Activated naive CD8-positive, alpha-beta T cell (primary cell): Measurements from ENCODE around the gene ZNF608.

Source experiments
- H3K27ac Mint-ChIP-seq: one replicate; pipeline ENCODE4 v1.8.0; 2021; ENCODE audit warnings: mixed read lengths
- H3K27me3 Mint-ChIP-seq: one replicate; pipeline ENCODE4 v1.8.0; 2021; ENCODE audit warnings: mixed read lengths
- H3K36me3 Mint-ChIP-seq: one replicate; pipeline ENCODE4 v1.8.0; 2021; ENCODE audit warnings: mixed read lengths
- H3K4me1 Mint-ChIP-seq: one replicate; pipeline ENCODE4 v1.8.0; 2021; ENCODE audit warnings: low read depth, mixed read lengths
- H3K4me3 Mint-ChIP-seq: one replicate; pipeline ENCODE4 v1.8.0; 2021; ENCODE audit warnings: mild to moderate bottlenecking, mixed read lengths
- H3K9me3 Mint-ChIP-seq: one replicate; pipeline ENCODE4 v1.8.0; 2021; ENCODE audit warnings: low read depth, mixed read lengths

The ZNF608 gene, protein sequence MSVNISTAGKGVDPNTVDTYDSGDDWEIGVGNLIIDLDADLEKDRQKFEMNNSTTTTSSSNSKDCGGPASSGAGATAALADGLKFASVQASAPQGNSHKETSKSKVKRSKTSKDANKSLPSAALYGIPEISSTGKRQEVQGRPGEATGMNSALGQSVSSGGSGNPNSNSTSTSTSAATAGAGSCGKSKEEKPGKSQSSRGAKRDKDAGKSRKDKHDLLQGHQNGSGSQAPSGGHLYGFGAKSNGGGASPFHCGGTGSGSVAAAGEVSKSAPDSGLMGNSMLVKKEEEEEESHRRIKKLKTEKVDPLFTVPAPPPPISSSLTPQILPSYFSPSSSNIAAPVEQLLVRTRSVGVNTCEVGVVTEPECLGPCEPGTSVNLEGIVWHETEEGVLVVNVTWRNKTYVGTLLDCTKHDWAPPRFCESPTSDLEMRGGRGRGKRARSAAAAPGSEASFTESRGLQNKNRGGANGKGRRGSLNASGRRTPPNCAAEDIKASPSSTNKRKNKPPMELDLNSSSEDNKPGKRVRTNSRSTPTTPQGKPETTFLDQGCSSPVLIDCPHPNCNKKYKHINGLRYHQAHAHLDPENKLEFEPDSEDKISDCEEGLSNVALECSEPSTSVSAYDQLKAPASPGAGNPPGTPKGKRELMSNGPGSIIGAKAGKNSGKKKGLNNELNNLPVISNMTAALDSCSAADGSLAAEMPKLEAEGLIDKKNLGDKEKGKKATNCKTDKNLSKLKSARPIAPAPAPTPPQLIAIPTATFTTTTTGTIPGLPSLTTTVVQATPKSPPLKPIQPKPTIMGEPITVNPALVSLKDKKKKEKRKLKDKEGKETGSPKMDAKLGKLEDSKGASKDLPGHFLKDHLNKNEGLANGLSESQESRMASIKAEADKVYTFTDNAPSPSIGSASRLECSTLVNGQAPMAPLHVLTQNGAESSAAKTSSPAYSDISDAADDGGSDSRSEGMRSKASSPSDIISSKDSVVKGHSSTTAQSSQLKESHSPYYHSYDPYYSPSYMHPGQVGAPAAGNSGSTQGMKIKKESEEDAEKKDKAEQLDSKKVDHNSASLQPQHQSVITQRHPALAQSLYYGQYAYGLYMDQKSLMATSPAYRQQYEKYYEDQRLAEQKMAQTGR (N-terminal part only)

DNA sequence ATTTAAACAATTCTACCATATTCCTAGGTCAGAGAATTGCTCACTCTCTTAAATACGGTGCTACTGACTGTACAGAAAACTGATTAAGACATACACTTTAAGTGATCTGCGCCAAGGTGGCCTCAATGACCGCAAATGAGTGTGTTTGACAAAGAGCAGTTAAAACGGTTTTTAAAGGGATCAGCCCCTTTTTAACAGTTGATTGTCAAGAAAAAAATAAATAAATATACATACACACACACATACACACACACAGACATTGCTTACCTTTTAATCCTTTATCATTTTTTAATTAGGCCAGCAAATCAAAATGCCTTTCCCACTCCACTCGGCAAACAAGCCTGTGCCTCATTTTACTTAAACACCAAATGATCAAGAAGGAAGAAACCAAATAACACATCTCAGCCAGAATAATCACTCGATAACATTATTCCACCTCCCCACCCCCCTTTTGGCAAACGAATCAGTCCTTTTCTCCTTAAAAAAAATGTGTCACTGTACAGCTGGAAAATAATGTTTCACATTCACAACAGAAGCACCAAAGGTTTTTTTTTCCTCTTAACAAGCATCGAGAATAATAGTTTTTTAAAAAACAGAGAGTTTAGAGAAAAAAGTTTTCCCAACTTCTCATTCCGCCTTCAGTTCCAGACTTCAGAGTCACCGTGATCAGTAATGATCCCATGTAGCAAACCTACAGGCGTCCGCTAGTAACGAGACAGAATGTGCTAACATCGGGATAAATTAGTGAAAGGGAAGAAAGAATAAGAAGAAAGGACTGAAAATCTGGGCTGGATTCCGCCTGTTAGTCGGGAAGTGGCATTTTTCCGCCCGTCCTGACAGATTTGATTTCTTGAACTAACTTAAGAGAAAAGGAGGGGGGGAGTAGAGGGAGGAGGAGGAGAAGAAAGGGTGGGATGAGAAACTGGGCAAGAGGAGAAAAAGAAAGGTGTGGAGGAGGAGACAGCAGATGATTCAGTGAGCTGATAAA is at the start of gene ZNF608:
Gene ZNF608 (minus strand): TSS at position 712 of the 988 bp plus-strand sequence. CDS start 1,650 bp downstream, outside the sequence.
- Mint-ChIP-seq H3K4me3 (peak within 1 kb of the TSS; percentile 75), H3K4me1 (peaks cover 30% of the 10 kb centered on the region), H3K36me3 (no peaks in the 10 kb centered on the region), H3K27ac (no peak within 1 kb of the TSS), H3K9me3 (peaks cover 3% of the 10 kb centered on the region), H3K27me3 (peaks cover 29% of the 10 kb centered on the region)

DNA sequence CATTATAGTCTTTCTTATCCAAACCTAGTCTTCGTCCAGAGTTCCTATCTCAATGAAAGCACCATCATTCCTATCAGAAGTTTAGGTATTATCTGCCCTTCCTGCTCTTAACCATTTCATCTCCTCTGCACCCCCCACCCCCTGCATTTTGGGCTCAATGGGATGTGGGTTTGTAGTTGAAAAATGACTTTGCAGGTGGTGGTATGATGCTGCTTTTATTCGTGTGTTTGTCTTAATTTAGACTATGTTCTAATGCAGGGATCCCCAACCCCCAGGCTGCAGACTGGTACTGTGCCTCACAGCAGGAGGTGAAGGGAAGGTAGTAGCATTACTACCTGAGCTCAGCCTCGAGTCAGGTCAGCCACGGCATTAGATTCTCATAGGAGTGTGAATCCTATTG is 49.4 kb upstream of the ZNF608 start:
- H3K27me3 Mint-ChIP-seq, result no peaks in the 10 kb centered on the region
- H3K36me3 Mint-ChIP-seq, result no peaks in the 10 kb centered on the region
- H3K4me3 Mint-ChIP-seq, result no peak overlapping the region
- H3K9me3 Mint-ChIP-seq, result no peaks in the 10 kb centered on the region
- no peaks in the 10 kb centered on the region for H3K4me1 Mint-ChIP-seq
- H3K27ac Mint-ChIP-seq, result no peak overlapping the region

DNA sequence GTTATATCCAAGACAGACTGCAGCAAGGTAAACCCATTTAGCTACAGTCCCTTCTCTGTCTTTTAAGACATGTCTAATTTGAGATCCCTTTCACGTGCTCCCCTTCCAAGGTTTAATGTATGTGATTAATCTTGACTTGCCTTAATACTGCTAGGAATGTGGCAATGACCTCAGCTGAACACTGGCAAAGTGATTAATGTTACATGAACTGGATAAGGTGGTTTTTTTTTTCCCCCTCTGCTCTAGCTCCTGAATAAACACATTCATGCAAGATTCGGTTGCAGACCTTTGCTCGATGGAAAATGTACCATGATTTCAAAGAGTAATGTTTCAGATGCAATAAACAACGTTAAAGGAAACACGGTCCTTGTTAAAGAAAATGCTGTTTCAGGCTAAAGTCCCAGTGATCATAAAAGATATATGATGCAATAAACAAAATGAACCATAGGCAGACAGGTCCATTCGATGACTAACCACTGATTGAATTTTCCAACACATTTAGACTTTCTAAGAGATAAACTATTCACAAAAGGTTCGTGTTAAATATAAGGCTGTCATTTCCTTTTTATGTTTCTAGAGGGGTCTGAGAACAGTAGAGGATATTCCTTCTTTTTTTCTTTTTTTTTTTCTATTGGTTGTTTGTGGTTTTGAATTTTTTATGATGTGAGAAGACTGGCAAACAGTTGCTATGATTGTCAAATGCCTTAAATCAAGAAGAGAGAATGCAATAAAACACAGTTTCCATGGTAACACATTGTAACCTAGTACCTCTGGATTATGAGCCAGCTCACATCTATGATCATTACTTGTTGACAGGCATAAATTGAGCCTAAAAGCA is 44.7 kb upstream of the ZNF608 start:
- no peaks in the 10 kb centered on the region for H3K4me1 Mint-ChIP-seq
- no peaks in the 10 kb centered on the region for H3K36me3 Mint-ChIP-seq
- H3K27me3 Mint-ChIP-seq, result no peaks in the 10 kb centered on the region
- H3K27ac Mint-ChIP-seq, result no peak overlapping the region
- H3K9me3 Mint-ChIP-seq, result peaks cover 9% of the 10 kb centered on the region
- H3K4me3 Mint-ChIP-seq, result no peak overlapping the region

DNA sequence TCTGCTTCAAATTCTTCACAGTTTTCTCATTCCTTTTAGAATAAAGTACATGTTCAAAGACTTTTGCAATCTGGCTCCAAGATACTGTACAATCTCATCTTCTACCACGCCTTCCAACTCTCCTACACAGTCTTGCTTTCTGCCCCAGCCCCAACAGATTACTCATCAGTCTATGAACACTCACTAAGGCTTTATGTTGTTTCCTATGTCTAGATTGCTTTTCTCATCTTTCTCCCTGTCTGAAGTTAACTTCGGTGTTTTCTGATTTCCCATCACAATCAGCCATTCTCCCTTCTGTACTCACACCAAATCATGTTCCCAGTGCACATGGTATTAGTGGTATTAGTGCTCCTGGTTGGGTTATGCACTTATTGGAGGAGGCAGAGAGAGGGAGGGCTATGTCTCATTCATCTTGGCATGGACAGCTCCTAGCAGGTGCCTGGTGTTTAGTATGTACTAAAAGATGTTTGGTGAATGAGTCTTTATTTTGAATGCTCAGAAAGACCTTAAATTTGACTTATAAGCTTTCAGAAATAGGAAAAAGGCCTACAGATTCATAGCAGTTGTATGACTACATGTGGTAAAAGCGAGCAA is 44.0 kb upstream of the ZNF608 start:
- Mint-ChIP-seq H3K4me3 (no peak overlapping the region), H3K4me1 (no peaks in the 10 kb centered on the region), H3K27ac (no peak overlapping the region), H3K36me3 (no peaks in the 10 kb centered on the region), H3K27me3 (no peaks in the 10 kb centered on the region), H3K9me3 (peaks cover 9% of the 10 kb centered on the region)

DNA sequence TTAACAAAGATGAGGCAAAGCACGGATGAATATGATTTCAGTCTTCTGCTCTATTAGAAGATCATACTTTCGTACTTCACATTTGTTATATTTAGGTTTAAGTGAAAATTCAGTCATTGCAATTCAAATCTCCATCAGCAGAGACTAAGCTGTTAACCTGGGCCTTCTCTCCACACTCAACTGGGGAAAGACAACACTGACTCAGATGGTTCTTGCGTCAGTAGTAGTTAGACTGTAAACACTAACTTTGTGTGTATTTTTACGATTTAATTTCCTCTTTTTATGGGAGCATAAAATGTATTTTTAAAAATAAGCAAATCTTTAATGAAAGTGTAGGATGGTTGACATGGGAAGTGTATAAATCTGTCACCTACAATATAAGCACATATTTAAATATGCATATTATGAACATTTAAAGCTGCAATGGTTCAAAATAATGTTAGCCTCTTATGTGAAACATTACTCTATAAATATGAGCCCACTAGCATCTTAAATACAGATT is 42.7 kb upstream of the ZNF608 start:
- Mint-ChIP-seq H3K4me1 (no peaks in the 10 kb centered on the region), H3K36me3 (no peaks in the 10 kb centered on the region), H3K27me3 (no peaks in the 10 kb centered on the region), H3K4me3 (no peak overlapping the region), H3K27ac (no peak overlapping the region), H3K9me3 (peaks cover 9% of the 10 kb centered on the region)

DNA sequence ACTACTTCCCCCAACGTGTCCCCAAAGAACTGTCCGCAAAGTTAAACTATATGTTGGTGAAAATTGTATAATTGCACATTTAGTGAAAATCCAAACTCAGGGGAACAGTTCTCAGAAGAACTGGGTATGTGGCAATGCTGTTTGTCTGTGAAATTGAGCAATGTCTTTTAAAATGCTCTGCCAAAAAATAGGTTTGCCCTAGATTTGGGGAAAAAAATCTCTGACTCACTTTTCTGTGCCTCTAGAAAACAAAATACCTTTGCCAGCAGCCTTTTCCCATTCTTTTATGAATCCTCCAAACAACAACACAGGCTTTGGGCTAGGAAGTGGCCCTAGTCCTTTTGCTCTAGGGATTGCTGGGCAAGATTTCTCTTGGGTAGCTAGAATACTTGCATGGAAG is 37.4 kb upstream of the ZNF608 start:
- Mint-ChIP-seq H3K36me3 (no peaks in the 10 kb centered on the region), H3K9me3 (peaks cover 4% of the 10 kb centered on the region), H3K4me1 (no peaks in the 10 kb centered on the region), H3K27ac (no peak overlapping the region), H3K27me3 (no peaks in the 10 kb centered on the region), H3K4me3 (no peak overlapping the region)

DNA sequence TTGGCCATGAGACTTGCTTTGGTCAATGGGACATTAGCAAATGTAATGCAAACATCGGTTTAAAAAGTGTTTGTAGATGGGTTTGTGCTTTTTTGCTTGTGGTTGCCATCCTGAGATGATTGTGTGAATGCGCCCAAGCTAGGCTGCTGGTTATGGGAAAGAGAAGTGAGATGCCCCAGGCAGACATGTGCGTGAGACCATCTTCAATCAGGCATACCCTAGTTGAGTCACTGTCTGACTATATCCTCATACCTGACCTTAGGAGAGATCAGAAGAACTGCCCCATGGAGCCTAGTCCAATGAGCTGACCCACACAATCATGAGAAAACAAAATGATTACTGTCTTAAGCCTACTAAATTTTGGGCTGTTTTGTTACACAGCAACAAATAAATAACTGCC is 36.8 kb upstream of the ZNF608 start:
- Mint-ChIP-seq H3K4me1 (no peaks in the 10 kb centered on the region), H3K27me3 (no peaks in the 10 kb centered on the region), H3K9me3 (peaks cover 4% of the 10 kb centered on the region), H3K4me3 (no peak overlapping the region), H3K27ac (no peak overlapping the region), H3K36me3 (no peaks in the 10 kb centered on the region)

DNA sequence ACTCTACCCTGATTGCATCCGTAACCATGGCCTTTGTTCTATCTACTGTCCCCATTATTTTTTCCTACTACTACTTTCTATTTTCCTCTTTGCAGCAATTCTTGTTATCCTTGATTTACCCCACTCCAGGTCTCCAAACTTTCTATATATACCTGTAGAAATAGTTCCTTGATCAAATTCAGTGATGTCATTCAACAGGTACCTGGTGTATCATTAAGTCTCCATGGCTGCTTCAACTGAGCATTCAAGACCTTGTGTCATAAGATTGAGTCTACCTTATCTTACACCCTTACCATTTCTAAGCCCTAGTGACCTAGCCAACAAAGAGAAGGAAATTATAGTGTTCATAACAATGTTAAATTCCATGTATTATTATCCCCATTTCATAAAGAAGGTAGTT is 35.8 kb upstream of the ZNF608 start:
- Mint-ChIP-seq H3K27ac (no peak overlapping the region), H3K4me3 (no peak overlapping the region), H3K4me1 (no peaks in the 10 kb centered on the region), H3K9me3 (peaks cover 4% of the 10 kb centered on the region), H3K36me3 (no peaks in the 10 kb centered on the region), H3K27me3 (no peaks in the 10 kb centered on the region)

DNA sequence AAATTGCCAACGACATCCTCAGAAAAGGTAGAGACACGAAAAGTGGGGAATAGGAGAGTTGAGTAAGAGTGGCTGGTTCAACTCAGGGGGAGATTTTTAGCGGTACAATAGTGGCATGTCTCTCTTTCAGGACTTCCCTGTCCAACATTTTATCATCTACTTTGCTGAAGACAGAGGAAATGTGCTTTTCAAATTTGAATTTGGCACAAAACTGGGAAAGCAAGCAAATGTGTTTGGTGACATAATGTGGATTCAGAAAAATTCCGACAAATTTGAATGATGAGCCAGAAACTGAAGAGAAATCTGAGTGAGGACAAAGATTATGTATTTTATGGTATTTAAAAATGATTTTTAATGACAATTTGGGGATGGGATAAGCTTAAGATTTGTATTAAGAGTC is 33.6 kb upstream of the ZNF608 start:
- H3K36me3 Mint-ChIP-seq, result no peaks in the 10 kb centered on the region
- H3K4me1 Mint-ChIP-seq, result no peaks in the 10 kb centered on the region
- no peak overlapping the region for H3K4me3 Mint-ChIP-seq
- H3K27ac Mint-ChIP-seq, result no peak overlapping the region
- no peaks in the 10 kb centered on the region for H3K27me3 Mint-ChIP-seq
- peaks cover 4% of the 10 kb centered on the region for H3K9me3 Mint-ChIP-seq

DNA sequence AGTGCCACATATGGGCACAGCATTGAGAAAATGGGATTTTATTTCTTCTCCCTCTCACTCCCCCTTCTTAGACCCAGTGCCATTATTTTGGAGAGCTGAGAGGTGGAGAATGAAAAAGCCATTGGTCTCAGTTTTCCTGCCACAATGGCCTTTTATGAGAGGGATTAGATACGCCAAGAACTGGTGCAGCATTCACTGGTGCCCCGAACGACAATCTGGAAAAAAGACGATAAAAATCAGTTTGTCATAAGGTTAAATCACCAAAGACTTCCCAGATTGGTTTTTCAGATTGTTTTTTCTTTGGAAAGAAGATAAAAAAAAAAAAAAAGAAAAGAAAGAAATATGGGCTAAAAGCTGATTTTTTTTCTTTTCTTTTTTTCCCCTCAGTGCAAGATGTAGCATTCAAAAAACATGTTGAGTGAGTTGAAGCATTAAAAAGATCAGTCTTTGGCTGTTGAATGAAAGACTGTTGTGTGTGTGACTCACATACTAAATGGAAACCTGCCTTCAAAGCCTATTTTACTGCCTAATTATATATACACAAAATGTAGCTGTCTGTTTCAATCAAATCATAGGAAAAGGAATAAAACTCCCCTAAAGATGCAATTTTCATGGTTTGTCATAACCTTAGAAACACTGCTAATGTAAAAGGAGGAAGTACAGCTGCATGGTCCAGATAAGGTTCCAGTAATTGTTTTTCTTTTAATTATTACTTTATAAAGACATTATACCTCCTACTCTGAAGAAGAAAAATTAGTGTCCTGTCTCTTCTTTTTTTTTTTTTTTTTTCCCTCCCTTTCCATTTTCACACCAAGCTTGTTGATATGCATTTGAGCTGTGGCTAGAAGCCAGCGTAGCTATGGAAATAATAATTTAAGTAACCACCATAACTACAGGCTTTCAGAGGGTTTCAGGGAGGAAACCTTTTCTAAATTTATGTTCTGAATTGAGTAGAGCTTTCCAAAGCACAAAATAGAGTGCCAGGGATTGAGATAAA is 27.2 kb upstream of the ZNF608 start:
- no peak overlapping the region for H3K4me3 Mint-ChIP-seq
- no peak overlapping the region for H3K27ac Mint-ChIP-seq
- no peaks in the 10 kb centered on the region for H3K4me1 Mint-ChIP-seq
- H3K9me3 Mint-ChIP-seq, result no peaks in the 10 kb centered on the region
- no peaks in the 10 kb centered on the region for H3K27me3 Mint-ChIP-seq
- H3K36me3 Mint-ChIP-seq, result no peaks in the 10 kb centered on the region

DNA sequence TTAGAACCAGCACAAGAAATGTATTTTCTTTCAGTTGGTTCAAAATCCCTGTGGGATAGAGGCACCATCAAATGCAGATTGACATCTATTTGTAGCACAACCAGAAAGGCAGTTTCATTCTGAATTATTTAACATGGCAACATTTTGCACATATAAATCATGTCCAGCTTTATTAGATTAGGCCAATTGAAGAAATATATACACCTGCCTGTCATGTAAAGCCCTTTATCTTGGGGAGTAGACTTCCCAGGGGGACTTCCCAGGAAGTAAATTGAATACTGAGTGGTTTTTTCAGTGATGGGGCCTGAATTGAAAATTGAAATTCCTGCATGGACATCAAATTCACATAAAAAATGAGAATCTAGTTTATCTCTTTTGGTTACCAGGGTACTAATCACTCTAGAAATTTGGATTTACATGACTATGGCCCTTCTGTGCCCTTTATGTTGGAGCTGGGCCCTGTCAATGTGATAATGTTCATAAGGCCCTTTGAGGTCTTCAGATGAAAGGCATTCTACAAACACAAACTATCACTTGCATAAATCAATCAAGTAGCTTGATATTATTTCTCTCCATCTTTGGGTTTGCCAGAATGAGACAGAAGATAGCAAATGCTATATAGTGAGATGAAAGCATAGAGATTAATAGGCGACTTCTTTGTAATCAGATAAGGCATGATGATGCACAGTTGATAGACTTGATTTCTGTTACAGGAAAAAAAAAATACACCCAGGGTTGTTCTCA is 26.2 kb upstream of the ZNF608 start:
- H3K27me3 Mint-ChIP-seq, result no peaks in the 10 kb centered on the region
- H3K36me3 Mint-ChIP-seq, result no peaks in the 10 kb centered on the region
- no peaks in the 10 kb centered on the region for H3K4me1 Mint-ChIP-seq
- H3K4me3 Mint-ChIP-seq, result no peak overlapping the region
- no peaks in the 10 kb centered on the region for H3K9me3 Mint-ChIP-seq
- H3K27ac Mint-ChIP-seq, result no peak overlapping the region

DNA sequence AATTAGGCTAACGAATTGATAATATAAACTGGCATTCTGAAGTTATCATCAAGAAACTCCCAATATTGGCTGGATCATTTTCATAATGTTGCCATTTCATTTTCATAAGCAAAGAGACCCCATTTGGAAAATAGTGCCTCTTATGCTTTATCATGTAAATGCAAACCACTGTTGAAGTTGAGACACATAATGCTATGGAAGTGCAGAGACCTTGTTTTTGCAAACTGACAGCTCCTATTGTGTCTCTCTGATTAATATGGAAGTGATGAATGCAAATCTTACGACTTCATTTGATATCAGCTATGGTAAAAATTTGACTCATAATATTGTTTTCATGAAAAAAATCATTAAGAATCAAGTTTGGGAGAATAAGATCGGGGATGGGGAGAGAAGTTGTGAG is 25.3 kb upstream of the ZNF608 start:
- Mint-ChIP-seq H3K27me3 (no peaks in the 10 kb centered on the region), H3K4me3 (no peak overlapping the region), H3K4me1 (no peaks in the 10 kb centered on the region), H3K27ac (no peak overlapping the region), H3K9me3 (no peaks in the 10 kb centered on the region), H3K36me3 (no peaks in the 10 kb centered on the region)
